Measurements from ENCODE around the gene CPLANE2.
A peak's percentile ranks its signal among the peaks of the same experiment; 100 is the strongest.
"Not testable (repeated sequence)": the region's sequence is repeated elsewhere in the genome, so short reads cannot be mapped to it uniquely, and the experiment has no call there.

Gene CPLANE2

DNA sequence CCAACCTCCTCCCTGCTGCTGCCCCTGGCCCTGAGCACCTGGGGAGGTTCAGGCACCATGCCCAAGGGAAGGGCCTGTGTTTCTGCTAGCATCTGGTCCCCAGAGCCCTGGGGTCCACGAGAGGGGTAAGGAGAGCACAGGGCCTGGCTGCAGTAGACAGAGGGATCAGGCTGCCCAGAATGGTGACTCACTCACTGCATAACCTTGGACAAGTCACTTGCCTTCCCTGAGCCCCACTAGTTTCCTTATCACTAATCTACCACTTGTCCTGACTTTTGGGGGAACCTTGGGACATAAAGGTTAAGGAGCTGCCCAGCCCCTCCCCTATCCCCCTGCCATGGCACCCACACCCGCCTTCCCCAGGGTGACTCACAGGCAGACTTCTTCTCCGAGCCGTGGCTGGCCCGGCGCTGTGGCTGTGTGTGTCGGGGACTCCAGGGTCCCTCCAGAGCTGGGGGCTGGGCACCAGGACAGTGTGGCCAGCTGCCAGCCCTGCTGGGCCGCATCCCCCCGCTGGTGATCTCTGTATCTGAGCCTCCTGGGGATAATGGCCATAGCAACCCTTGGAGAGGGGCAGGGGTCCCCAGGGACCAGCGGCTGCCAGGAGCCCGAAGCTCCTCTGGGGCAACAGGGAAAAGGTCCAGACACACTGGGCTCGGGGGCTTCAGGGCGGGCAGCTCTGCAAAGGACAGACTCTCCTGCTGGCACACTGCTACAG is 28.6 kb downstream of the CPLANE2 start:
- no peak for DNase-seq

DNA sequence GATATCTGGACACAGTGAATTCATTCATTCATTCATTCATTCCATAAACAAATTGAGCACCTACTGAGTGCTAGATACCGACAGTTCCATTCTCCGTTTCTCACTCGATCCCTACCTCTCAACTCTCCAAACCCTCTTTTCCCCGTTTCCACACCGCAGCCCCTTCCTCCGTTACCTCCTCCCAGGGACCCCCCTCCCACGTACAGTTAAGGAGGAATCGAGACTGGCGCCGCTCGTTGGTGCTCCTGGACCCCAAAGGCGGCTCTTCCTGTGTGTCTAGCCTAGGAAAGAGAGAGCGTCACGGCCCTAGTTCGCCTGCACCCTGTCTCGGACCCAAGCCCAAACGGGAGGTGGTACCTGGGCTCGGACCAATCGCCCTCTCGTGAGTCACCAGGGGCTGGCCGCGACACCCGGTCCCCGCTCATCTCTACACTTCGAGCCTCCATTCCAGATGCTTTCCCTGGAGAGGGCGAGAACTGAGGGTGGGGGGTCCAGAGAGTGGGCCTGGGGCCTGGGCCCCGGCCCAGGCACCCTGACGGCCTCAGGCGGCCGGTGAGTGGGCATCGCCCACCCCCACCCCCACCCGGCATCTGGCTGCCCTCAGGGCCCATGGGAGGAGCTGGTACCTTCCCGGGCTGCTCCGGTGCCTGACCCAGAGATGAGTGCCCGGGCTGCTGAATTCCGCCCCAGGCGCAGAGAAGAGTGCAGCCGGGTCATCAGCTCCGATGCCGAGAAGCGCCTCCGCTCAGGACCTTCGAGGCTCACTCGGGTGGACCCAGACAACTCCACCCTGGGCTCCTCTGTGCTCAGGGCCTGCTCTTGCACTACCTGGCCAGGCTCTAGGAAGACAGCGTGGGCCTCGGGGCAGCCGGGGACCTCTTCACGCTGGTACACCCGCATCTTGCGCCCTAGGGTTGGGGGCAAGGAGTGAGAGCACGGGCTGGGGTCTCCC is 29.4 kb downstream of the CPLANE2 start:
- DNase-seq: no peak

DNA sequence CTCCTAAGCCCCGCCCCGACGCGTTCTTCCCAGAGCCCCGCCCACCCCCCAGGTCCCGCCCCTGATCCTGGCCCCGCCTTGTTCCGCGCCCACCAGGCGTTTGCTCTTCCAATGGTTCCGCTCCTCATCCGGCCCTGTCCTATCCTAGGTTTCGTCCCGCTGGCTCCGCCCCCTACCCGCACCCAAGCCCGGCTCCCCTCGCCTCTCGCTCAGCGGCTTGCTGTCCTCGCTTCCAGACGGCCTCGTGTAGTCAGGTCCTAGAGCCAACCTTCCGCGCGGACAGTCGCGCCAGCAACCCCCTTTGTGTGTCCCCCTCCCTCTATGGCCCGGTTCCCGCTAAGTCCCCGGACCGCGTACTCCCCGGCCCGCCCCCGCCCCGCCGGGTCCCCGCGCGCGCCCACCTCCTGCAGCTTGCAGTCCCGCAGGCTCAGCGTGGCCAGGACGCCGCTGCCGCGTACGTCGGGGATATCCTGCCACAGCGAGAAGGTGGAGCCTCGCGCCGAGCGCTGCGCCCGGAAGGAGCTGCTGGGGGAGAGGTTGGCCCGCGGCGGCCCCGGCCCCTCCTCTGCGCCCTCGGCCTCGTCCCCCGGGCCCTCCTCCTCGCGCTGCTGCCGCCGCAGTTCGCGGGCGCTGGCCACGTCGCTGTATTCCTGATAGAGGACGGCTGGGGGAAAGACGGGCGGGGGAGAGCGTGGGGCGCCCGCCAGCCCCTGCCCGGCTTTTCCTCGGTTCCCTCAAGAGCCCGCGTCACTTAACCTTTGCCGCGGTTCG is 30.3 kb downstream of the CPLANE2 start:
- peak; percentile 81 for DNase-seq

DNA sequence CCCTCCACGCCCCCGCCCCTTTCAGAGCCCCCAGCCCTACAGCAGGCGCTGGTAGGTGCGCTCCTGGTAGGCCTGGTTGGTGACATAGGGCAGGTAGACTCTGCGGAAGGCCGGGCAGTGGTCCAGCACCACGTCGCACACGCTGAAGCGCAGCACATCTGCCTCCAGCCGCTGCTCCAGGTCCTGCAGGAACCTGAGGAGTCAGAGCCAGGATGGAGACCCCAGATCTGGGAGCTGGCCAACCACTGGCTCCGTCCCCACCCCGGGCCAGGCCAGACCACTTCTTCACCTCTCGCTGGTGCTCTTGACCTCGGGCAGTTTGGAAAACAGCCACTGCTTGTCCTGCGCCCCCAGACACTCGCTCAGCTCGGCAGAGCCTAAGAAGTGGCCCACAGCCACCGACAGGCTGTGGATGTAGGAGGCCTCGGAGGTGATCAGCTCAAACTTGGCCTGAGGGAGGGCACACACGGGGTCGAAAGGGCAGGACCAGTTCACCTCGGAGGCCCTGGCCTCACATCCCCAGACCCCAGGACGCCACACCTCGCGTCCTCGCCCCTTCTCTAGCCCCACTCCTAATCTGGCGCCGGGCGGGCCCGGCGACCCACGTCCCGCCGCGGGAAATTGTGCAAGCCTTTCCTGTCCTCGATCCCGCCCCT is 31.0 kb downstream of the CPLANE2 start:
- no peak for DNase-seq

DNA sequence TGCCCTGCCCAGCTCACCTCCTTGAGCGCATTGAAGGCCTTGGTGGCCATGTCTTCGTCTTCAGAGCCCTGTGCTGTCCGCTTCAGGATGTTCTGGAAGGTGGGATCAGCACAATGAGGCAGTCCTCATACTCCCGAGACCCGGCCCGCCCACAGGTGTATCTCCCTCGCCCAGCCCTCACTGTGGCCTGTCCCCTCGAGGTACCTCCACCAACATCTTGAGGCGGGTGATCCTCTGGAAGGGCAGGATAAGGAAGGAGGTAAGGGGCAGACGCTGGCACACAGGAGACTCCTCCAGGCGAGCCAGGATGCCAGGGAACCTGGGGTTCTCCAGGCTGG is 31.7 kb downstream of the CPLANE2 start:
- DNase-seq: no peak

DNA sequence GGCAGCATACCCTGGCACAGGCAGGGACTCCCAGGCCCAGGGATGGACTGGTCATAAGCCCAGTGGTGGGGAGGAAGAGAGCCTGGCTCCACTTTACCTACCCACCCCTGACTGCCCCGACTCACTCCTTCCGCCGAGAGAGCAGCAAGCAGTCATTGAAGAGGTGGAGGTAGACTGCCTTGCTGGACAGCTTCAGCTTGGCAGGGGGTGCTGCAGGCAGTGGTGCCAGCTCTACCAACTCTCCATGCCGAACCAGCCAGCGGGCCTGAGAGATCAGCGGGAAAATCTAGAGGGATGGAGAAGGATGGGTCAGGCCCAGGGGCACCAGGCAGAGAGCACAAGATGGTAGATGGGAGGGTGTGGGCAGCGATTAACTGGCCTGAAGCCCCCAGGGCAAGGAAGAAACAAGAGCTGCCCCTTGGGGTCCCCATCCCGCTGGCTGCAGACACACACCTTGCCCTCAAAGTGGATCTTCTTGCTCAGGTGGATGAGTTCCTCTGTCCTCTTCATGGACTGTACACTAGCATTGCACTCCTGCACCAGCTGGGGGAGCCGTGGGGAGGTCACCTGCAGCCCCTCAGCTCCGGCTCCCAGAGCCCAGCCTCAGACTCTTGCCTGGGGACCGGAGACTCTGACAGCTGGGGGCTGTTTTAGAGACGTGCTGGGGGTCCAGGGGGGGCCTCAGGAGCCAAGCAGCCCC is 32.2 kb downstream of the CPLANE2 start:
- no peak for DNase-seq

DNA sequence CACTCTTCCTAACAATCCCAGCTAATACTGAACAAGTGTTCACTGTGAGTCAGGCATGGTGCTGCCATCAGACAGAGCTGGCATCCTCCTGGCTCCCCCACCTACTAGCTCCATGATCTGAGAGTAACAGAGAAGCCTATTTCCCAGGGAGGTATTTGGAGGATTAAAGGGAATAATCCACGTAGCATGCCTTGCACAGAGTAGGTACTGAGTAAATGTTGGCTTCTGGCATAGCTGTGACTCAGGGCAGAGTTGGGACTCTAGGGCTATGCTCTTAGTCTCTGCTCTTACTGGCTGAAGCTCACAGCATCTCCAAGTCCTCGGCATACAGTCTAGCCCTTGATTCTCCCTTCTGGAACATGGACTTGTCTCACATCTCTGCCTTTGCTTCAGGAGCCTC is 32.8 kb downstream of the CPLANE2 start:
- no peak for DNase-seq

DNA sequence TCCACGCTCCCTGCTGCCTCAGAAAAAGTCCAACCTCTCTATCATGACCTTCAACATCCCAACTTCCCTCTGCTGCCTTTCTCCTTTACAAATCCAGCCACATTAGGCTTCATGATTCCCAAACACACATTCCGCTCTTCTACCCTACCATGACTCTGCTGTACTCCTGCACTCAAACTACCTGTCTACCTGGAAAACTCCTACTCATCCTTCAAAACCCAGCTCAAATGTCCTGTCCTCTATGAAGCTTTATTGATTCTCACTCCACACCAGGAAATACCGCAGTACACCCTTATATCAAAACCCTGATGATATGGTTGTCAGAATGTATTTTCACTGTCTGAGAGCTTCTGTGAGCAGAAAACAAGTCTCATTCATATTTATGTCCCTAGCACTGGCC is 33.4 kb downstream of the CPLANE2 start:
- DNase-seq: no peak

DNA sequence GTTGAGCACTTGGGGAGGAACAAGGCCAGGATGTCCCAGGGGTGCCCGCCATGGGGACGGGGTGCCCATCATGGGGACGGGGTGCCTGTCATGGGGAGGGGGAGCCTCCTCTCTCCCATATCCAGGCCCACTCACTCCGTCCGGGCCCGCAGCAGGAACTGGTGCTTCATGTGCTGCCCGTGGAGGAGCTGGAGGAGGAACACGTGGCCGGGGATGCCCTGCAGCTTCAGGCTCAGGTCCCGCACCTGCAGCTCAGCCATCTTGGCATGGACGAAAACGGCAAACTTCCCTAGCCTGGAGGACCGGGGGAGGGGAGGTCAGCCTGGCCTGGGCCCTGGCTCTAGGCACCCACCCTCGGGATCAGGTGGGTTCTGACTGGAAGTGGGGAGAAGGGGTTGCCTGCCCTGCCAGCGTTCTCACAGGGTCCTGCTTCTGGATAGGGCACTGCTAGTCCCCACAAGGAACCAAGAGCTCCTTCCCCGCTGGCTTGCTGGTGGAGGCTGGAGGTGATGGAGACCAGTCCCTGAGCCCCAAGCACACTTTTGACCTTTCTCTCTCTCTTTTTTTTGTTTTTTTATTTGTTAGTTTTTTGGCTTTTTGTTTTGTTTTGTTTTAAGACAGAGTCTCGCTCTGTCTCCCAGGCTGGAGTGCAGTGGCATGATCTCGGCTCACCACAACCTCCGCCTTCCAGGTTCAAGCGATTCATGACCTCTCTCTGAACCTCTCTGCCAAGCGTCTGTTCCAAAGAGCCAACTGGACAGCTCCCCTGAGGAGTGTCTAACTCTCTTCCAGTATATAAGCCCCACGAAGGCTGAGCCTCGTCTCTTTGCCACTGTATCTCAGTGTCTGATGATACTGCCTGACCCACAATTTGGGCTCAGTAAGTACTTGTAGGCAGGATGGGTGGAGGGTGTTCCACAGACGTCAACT is 34.4 kb downstream of the CPLANE2 start:
- no peak for DNase-seq

DNA sequence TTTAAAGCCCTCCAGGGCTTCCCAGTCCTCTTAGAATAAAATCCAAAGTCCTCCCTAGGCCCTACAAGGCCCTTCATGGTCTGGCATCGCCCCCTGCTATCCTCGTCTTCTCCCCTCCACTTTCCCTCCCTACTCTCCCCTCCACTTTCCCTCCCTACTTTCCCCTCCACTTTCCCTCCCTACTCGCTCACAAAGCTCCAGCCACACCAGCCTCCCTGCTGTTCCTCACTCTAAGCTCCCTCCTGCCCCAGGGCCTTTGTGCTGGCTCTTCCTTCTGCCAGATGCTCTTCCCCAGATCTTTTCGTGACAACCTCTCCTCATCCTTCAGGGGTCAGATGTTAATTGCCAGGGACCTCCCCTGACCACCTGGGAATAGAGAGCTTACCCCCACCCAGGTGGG is 37.3 kb downstream of the CPLANE2 start:
- no peak for DNase-seq

DNA sequence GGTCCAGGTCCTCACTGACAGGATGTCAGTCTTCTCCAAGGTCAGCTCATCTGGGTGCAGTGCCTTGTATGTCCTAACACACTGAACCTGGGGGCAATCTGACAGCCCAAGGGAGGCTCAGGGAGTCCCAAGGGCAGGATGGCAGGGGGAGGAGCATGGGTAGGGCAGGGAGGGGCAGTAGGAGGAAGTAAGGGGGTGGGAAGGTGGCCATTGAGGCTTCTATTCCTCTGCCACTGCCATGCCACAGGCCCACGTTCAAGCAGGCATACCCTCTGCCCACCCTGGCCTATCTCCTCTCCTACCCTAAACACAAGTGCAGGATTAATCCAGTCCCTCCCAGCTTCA is 37.9 kb downstream of the CPLANE2 start:
- DNase-seq: no peak

DNA sequence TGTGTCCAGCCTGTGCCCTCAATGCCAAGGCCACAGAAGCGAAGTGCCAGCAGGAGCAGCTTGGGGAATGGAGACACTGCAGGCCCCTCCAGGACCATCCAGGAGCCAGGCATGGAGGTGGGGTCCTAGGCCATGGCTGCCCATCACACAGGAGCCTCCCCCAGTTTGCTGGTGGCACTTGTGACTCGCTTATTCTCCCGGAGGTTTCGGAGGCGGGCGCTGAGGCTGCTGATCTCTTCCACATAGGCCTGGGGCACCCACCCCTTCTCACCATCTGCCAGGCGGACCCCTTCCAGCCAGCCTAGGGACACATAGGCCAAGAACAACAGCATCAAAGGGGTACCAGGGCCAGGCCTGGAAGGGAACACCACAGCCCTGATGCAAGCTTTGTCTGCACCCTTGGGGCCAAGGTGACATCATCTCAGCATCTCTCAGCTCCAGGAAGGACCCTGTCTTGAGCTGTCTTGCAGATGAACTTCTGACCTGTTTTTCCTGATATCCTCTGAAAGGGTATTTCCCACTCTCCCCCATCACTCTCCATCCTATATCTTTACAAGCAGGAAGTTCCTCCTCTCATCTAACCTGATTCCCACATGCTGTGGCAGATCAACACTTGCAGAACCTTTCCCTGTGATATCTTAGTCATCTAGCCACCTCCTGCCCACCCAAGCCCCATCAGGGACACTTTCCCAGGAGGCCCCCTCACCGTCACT is 38.4 kb downstream of the CPLANE2 start:
- no peak for DNase-seq

DNA sequence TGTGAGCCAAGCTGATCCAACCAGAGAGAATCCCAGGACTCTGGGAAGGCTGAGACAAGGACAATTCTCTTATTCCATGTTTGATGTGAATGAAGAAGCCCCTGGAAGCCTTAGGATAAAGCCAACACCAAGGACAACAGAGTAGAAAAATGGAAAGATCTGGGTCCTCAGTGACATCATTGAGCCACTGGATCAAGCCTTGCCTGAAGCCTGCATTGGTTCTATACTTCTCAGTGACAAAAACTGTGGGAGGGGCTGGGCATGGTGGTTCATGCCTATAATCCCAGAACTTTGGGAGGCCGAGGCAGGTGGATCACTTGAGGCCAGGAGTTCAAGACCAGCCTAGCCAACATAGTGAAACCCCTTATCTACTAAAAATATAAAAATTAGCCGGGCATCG is 40.1 kb downstream of the CPLANE2 start:
- no peak for DNase-seq

DNA sequence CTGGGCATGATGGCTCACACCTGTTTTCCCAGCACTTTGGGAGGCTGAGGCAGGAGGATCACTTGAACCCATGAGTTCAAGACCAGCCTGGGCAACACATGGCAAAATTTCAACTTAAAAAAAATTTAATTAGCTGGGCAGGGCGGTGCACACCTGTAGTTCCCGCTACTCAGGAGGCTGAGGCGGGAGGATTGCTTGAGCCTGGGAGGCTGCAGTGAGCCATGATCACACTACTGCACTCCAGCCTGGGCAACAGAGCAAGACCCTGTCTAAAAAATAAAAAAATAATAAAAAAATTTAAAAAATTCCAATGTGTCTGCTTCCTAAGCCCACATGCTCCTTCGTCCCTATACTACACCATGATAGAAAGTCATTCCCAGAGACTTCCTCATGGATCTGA is 40.8 kb downstream of the CPLANE2 start:
- DNase-seq: not testable (repeated sequence)

DNA sequence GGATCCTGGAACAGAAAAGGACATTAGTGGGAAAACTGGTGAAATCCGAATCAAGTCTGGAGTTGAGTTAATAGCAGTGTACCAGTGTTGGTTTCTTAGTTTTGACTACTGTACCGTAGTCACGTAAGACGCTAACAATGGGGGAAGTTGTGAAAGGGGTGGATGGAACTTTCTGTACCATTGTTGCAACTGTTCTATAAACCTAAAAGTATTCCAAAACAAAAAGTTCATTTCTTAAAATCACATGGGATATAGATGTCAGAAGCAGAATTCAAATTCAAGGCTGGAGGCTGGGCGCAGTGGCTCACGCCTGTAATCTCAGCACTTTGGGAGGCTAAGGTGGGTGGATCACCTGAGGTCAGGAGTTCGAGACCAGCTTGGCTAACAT is 41.5 kb downstream of the CPLANE2 start:
- DNase-seq: no peak

DNA sequence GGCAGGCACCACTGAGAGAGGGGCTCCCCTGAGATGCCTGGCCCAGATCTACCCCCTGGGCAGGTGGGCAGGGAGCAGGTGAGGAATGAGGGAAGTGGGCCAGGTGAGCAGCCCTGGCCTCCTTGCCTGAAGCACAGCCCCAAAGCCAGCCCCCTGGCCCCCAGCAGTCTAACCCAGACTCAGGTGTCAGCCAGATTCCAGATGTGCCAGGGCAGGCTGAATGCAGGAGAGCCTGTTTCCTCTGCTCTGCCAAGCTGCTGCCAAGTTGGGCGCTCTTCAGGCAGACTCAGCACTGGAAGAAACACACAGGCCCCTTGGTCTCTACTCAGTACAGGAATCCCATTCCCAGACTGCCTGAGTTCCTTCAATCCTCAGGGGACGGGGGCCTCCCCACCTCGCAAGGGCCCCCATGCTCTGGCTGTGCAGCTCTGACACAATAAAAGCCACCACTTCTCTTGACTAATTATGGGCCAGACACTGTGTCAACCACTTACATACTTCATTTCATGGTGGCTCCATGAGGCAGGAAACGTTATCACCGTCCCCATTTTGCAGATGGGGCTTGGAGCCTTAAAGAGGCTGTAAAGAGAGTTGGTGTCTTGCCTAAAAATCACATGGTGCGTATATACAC is 45.0 kb downstream of the CPLANE2 start:
- no peak for DNase-seq

DNA sequence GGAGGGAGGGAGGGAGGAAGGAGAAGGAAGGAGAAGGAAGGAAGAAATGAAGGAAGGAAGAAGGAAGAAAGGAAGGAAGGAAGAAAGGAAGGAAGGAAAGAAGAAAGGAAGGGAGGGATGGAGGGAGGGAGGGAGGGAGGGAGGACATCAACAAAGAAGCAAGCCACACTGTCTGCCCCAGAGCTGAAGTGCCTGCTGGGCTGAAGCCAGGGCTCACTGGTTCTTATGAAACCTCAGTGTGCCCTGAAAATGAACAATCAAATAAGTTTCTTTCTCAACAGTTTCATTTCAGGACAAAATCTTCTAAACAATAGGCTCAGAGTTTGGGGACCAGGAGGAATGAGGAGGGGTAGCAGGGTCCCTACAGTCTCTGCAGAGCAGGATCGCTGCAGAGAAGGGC is 45.7 kb downstream of the CPLANE2 start:
- DNase-seq: no peak

DNA sequence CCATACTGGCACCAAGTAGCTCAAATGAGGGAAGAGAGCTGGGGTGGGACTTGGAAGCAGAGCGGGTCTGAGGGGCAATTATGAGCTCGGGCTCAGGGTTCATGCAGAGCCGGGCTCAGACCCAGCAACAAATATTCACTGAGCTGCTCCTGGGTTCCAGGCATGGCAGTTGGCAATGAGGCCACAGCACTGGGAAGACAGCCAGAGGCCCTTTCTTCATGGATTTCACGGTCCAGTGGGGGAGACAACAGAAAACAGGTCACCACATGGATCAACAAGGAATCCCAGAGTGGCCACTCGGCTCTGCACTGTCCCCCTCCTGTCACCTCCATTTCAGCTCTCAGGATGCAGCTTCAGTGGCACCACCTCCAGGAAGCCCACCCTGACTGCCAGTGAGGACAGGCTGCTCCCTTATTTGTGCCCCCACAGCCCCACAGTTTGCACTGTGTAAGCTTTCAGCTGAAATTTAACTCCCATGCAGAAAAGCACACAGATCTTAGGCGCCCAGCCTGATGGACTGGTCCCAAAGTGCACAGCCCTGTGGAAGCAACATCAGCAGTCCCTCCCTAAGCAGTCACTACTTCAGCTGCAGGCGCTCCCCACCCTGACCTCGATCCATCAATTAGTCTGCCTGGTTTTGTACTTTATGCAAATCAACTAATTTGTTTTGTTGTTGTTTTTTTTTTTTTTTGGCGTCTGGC is 46.9 kb downstream of the CPLANE2 start:
- no peak for DNase-seq

DNA sequence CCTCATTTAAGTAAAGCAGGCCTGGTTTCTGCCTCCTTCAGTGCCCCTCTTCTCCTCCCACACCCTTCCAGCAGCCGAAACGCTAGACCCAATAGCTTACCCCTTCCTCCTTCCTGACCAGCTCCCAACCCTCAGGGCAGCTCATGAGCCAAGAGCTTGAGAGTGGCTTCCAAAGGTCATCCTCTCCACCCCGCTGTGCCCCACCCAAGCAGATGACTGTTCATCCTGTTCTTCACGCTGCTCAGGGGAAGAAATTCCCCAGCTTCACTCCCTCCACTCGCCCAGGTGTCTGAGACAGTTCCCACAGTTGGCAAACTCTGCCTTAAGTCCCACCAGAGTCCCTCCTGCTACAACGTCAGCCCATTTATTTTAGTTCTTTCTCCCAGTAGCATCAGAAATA is 48.0 kb downstream of the CPLANE2 start:
- no peak for DNase-seq
